GM12865 (cell line): Measurements from ENCODE around the gene THY1.

Experiments used
- DNase-seq: peaks from one replicate; pipeline ENCODE4 v3.0.0; 2010; ENCODE audit warnings: low read depth
- H3K4me3 ChIP-seq: 2 replicates; pipeline ENCODE4 v1.5.1; 2011; ENCODE audit warnings: mild to moderate bottlenecking, low read depth, low read length, control low read depth
- CTCF ChIP-seq: IDR thresholded peaks from 2 replicates; pipeline ENCODE4 v1.5.1; 2011; ENCODE audit warnings: low read length, control low read depth, low read depth, inconsistent platforms; ENCODE audit not compliant: insufficient read depth; ENCODE audit errors: missing control alignments

Gene THY1

GRCh38 chr11:119371778-119372182 lies 51.2 kb downstream of the THY1 start:
- TF ChIP-seq CTCF, result peak; percentile 16
- no peak overlapping the region for H3K4me3 ChIP-seq
- no peak for DNase-seq

- no peak for DNase-seq
- no peak overlapping the region for H3K4me3 ChIP-seq
- TF ChIP-seq CTCF, result no peak
Measured at GRCh38 chr11:119371067-119371601, 51.8 kb downstream of the THY1 start.

GRCh38 chr11:119370486-119371046 lies 52.4 kb downstream of the THY1 start:
- peak; percentile 59 for DNase-seq
- H3K4me3 ChIP-seq, result no peak overlapping the region
- TF ChIP-seq CTCF, result no peak

GRCh38 chr11:119369132-119369925 lies 53.6 kb downstream of the THY1 start:
- DNase-seq, result no peak
- TF ChIP-seq CTCF, result no peak
- no peak overlapping the region for H3K4me3 ChIP-seq

- no peak for TF ChIP-seq CTCF
- no peak overlapping the region for H3K4me3 ChIP-seq
- no peak for DNase-seq
Measured at GRCh38 chr11:119368121-119369034, 54.6 kb downstream of the THY1 start.

GRCh38 chr11:119367661-119368120 lies 55.3 kb downstream of the THY1 start:
- TF ChIP-seq CTCF, result no peak
- DNase-seq, result no peak
- no peak overlapping the region for H3K4me3 ChIP-seq
